ENCODE measurements around the gene FGF4. TPM values are rescaled to one million over a fixed set of nuclear protein-coding genes. Genes with fewer than 3 reads are reported as not detected.
A peak's percentile ranks its signal among the peaks of the same experiment; 100 is the strongest.

The FGF4 gene
- total RNA-seq, 1 donor from 2014 or later, result not detected

DNA sequence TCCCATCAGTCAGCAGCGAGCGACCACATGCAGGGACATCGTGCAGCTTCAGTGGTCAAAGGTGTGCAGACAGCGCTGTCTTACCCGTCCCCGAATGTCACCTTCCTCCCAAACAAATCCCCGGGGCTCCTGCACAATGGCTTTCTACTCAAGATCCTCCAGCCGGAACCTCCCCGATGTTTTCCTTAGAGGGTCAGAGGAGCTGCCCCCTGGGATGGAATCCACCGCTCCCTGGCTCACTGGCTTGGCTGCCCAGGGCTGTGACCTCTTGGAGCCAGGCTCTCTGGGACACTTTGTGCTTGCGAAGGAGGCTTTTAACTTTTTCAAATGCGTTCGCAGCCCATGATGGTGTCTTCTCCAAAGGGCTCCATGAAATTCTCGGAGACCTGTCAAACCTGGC is 54.0 kb downstream of the FGF4 start:
- DNase-seq (ENCODE audit: low read depth) (no peak), FAIRE-seq (no peak)
- peaks cover 56% of the 10 kb centered on the region for H3K27me3 Mint-ChIP-seq (ENCODE audit: low read depth, unreplicated experiment)

More for the DNA sequence above, 54.0 kb downstream of the FGF4 start:
- no peak overlapping the region for H3K27ac Mint-ChIP-seq (ENCODE audit: unreplicated experiment)
- Histone ChIP-seq H3K4me1 (ENCODE audit: insufficient read depth, low read length) (no peaks in the 10 kb centered on the region), H3K79me2 (ENCODE audit: insufficient read depth, low read length) (no peaks in the 10 kb centered on the region), H3K27ac (ENCODE audit: low read depth, low read length) (no peak overlapping the region), H3K4me2 (ENCODE audit: low read length) (no peak overlapping the region), H2AFZ (ENCODE audit: low read depth, low read length) (no peak overlapping the region), H3K9me3 (ENCODE audit: insufficient read depth, low read depth, low read length) (no peaks in the 10 kb centered on the region), H3K27me3 (ENCODE audit: insufficient read depth, low read length) (peaks cover 42% of the 10 kb centered on the region), H3K36me3 (ENCODE audit: insufficient read depth, low read length) (no peaks in the 10 kb centered on the region), H3K9ac (ENCODE audit: low read length) (no peak overlapping the region), H3K4me3 (ENCODE audit: insufficient read depth, low read depth, low read length) (no peak overlapping the region), H4K20me1 (ENCODE audit: insufficient read depth, low read length) (no peaks in the 10 kb centered on the region)
- TF ChIP-seq EZH2 (IDR thresholded peaks at IDR 0.05; ENCODE audit: insufficient read depth, low read length), result peak; percentile 14
- TF ChIP-seq, protein P1, sequence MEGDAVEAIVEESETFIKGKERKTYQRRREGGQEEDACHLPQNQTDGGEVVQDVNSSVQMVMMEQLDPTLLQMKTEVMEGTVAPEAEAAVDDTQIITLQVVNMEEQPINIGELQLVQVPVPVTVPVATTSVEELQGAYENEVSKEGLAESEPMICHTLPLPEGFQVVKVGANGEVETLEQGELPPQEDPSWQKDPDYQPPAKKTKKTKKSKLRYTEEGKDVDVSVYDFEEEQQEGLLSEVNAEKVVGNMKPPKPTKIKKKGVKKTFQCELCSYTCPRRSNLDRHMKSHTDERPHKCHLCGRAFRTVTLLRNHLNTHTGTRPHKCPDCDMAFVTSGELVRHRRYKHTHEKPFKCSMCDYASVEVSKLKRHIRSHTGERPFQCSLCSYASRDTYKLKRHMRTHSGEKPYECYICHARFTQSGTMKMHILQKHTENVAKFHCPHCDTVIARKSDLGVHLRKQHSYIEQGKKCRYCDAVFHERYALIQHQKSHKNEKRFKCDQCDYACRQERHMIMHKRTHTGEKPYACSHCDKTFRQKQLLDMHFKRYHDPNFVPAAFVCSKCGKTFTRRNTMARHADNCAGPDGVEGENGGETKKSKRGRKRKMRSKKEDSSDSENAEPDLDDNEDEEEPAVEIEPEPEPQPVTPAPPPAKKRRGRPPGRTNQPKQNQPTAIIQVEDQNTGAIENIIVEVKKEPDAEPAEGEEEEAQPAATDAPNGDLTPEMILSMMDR (IDR thresholded peaks at IDR 0.05; ENCODE audit: insufficient read depth, low read depth, low read length), result no peak
- H3K9me3 Mint-ChIP-seq (ENCODE audit: unreplicated experiment), result peaks cover 2% of the 10 kb centered on the region
- no peaks in the 10 kb centered on the region for H3K36me3 Mint-ChIP-seq (ENCODE audit: low read depth, unreplicated experiment)
- no peak overlapping the region for H3K4me3 Mint-ChIP-seq (ENCODE audit: unreplicated experiment)
- peaks cover 5% of the 10 kb centered on the region for H3K4me1 Mint-ChIP-seq (ENCODE audit: low read depth, unreplicated experiment)

Other genes with a start within 250 kb of the FGF4 start
- gene CCND1, start 134.2 kb downstream of the FGF4 start, total RNA-seq, result 248 and 482 TPM in 2 replicates
- gene LTO1, start 100.0 kb downstream of the FGF4 start, total RNA-seq, result 17.6 and 20.0 TPM in 2 replicates
- gene FGF19, start 71.3 kb downstream of the FGF4 start, total RNA-seq, result not detected in 2 replicates
- not detected in 2 replicates for gene FGF3, start 44.1 kb upstream of the FGF4 start, total RNA-seq

All from astrocyte (in vitro differentiated cells and primary cell).